Right lobe of liver (tissue), 6 donors: ENCODE measurements around the gene CYB561D2. TPM values are rescaled to one million over a fixed set of nuclear protein-coding genes. Genes with fewer than 3 reads are reported as not detected.

Experiments
- ATAC-seq, 4 donors: fragments of 200-7000 bp; cut with Tn5 transposase; one replicate each; pipeline ENCODE4 v1.9.1; 2020; ENCODE audit warnings: mild to moderate bottlenecking in 4 of 4, moderate library complexity in 4 of 4
- DNase-seq, 3 donors: peaks; one replicate each; pipeline ENCODE4 v3.0.0-alpha.2; 2020
- H3K27ac ChIP-seq, 3 donors: fragments of 200-600 bp; one replicate each; pipeline ENCODE4 v1.8.0; 2022
- H3K27me3 ChIP-seq, 2 donors: fragments of 200-600 bp; one replicate each; pipeline ENCODE4 v1.8.0; 2022
- H3K36me3 ChIP-seq, 4 donors: fragments of 200-600 bp; sonication (generic) in 1 of 4; one replicate each; pipeline versions ENCODE4 v1.5.1 to v1.8.0; 2017 to 2022; ENCODE audit warnings: control low read depth in 1 of 4
- H3K4me1 ChIP-seq, 4 donors: fragments of 200-600 bp; sonication (generic) in 1 of 4; one replicate each; pipeline versions ENCODE4 v1.5.1 to v1.8.0; 2017 to 2022; ENCODE audit warnings: control low read depth in 1 of 4
- H3K4me3 ChIP-seq, 3 donors: fragments of 200-600 bp; one replicate each; pipeline ENCODE4 v1.8.0; 2022
- H3K9me3 ChIP-seq, 4 donors: fragments of 200-600 bp; sonication (generic) in 1 of 4; one replicate each; pipeline versions ENCODE4 v1.5.1 to v1.8.0; 2017 to 2022; ENCODE audit warnings: control low read depth in 1 of 4
- POLR2A ChIP-seq: fragments of 450-650 bp; IDR thresholded peaks from one replicate; pipeline ENCODE4 v1.6.1; 2017; ENCODE audit warnings: antibody characterized with exemption, mild to moderate bottlenecking
- WGBS: methylation state at CpG from one replicate; pipeline ENCODE4 v1.1.6; 2018; ENCODE audit warnings: low coverage, low lambda C conversion rate; ENCODE audit not compliant: insufficient coverage; ENCODE audit errors: missing lambda C conversion rate; 5-methylcytosine and 5-hydroxymethylcytosine counted together
- intact Hi-C, 2 donors: fragments of 100-400 bp; cut with DNase I; formaldehyde crosslinking; loops; one replicate each; pipeline versions ENCODE4 v1.11.2 to v1.14.1; 2022
- total RNA-seq, 6 experiments: library from RNA; depleted of rRNA in 2 of 6; stranded (reverse); fragments of >200 nt in 2 of 6; fragmentation: NEBNext Ultra II Directional in 3 of 6; extraction: Animal tissue kit (Norgen Biotek cat#: 25700) in 3 of 6; gene quantifications; one replicate each; pipeline versions ENCODE4 v1.1.0 to v1.2.4, GENCODE V29; 2016 to 2023
- TF ChIP-seq, protein P1 (sequence below), 4 donors: fragments of 200-600 bp in 3 of 4; fragments of 450-650 bp in 1 of 4; IDR thresholded peaks; one replicate each; pipeline versions ENCODE4 v1.5.1 to v1.8.0; 2016 to 2022; ENCODE audit warnings: antibody characterized with exemption in 4 of 4, mild to moderate bottlenecking in 2 of 4
- donor health status: DM: no; HTN: yes; CAD: no.
- donor health status: DM: no; HTN: no; CAD: no.
- donor health status: DM: no; HTN: no; CAD: no.
- donor health status: DM: no; HTN: yes; CAD: no.
- donor health status: DM: no; HTN: yes; CAD: no.

The CYB561D2 gene
- total RNA-seq, 6 experiments from 2014 or later = 14.3 to 29.4 (median 20.7) TPM

GRCh38 chr3:50381383-50381782, 30.7 kb downstream of the CYB561D2 start:
- TF ChIP-seq, protein P1, sequence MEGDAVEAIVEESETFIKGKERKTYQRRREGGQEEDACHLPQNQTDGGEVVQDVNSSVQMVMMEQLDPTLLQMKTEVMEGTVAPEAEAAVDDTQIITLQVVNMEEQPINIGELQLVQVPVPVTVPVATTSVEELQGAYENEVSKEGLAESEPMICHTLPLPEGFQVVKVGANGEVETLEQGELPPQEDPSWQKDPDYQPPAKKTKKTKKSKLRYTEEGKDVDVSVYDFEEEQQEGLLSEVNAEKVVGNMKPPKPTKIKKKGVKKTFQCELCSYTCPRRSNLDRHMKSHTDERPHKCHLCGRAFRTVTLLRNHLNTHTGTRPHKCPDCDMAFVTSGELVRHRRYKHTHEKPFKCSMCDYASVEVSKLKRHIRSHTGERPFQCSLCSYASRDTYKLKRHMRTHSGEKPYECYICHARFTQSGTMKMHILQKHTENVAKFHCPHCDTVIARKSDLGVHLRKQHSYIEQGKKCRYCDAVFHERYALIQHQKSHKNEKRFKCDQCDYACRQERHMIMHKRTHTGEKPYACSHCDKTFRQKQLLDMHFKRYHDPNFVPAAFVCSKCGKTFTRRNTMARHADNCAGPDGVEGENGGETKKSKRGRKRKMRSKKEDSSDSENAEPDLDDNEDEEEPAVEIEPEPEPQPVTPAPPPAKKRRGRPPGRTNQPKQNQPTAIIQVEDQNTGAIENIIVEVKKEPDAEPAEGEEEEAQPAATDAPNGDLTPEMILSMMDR (IDR thresholded peaks at IDR 0.05) = no peak
- no peak for TF ChIP-seq POLR2A
- Histone ChIP-seq H3K27ac (no peak overlapping the region), H3K4me1 (no peaks in the 10 kb centered on the region), H3K9me3 (no peaks in the 10 kb centered on the region), H3K27me3 (no peaks in the 10 kb centered on the region), H3K36me3 (no peaks in the 10 kb centered on the region), H3K4me3 (no peak overlapping the region)
- DNase-seq = no peak
- intact Hi-C loops = no loop called here
- WGBS = no CpG with 5 or more reads among the region's 4 CpGs
- no peak for ATAC-seq

GRCh38 chr3:50382722-50383121, 32.1 kb downstream of the CYB561D2 start:
- 95% methylated on average over 11 of the region's 12 CpGs for WGBS
- intact Hi-C loops = no loop called here
- Histone ChIP-seq H3K4me3 (no peak overlapping the region), H3K27me3 (no peaks in the 10 kb centered on the region), H3K4me1 (no peaks in the 10 kb centered on the region), H3K27ac (no peak overlapping the region), H3K36me3 (no peaks in the 10 kb centered on the region), H3K9me3 (no peaks in the 10 kb centered on the region)
- no peak for TF ChIP-seq POLR2A
- TF ChIP-seq, protein P1 (IDR thresholded peaks at IDR 0.05) = no peak
- ATAC-seq = no peak
- DNase-seq = no peak

- TF ChIP-seq, protein P1 (IDR thresholded peaks at IDR 0.05) = no peak
- no peak for TF ChIP-seq POLR2A
- intact Hi-C loops = no loop called here
- H3K9me3 ChIP-seq = no peaks in the 10 kb centered on the region
- H3K36me3 ChIP-seq = no peaks in the 10 kb centered on the region
- no peaks in the 10 kb centered on the region for H3K27me3 ChIP-seq
- H3K4me3 ChIP-seq = no peak overlapping the region
- H3K4me1 ChIP-seq = no peaks in the 10 kb centered on the region
- WGBS = 40% methylated on average over 1 of the region's 6 CpGs
- ATAC-seq (no peak), DNase-seq (no peak)
- no peak overlapping the region for H3K27ac ChIP-seq
Measured at GRCh38 chr3:50383750-50384149, 33.1 kb downstream of the CYB561D2 start.

DNA sequence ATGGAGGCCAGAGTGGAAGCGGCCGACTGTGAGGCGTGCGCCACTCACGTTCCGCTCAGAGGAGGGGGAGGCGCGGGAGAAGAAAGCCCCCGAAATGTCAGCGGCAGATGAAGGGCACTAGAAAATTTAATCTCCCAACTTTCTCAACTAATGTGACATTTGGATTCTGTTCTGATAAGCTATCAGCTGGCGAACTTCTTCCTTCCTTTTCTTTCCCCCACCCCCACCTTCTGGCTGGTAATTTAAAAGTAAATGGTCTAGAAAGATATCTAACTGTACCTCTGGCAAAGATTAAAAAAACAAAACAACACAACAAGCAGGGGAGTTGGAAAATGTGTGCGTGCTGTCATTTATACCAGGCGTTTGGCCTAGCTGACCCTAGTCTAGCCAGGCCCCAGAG, 35.1 kb downstream of the CYB561D2 start:
- TF ChIP-seq, protein P1 (IDR thresholded peaks at IDR 0.05) = no peak
- TF ChIP-seq POLR2A = no peak
- Histone ChIP-seq H3K27ac (no peak overlapping the region), H3K4me1 (no peaks in the 10 kb centered on the region), H3K4me3 (no peak overlapping the region), H3K9me3 (no peaks in the 10 kb centered on the region), H3K36me3 (no peaks in the 10 kb centered on the region), H3K27me3 (no peaks in the 10 kb centered on the region)
- intact Hi-C loops = no loop called here
- DNase-seq (no peak), ATAC-seq (no peak)
- 70% methylated on average over 5 of the region's 13 CpGs for WGBS
